Measurements from ENCODE around the gene TYW1B.
"Not testable (repeated sequence)": the region's sequence is repeated elsewhere in the genome, so short reads cannot be mapped to it uniquely, and the experiment has no call there.

DNA sequence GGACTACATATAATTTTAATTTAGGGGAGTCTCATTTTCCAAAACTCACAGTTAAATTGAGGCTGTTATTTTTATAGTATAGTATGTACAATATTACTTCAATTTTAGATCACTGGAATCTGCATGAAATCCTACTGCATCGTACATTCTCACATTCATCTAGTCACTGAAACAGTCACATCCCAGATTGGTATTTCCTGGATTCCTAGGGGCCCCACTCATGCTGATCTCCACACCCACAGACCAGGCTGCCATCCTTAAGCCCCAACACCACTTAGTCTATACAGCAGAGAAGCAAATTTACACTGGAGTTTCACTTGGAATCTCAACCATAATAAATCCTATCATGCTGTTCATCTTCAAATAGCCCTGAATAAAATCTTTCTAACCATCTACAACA is 26.4 kb downstream of the TYW1B start:
- TF ChIP-seq, protein P1, sequence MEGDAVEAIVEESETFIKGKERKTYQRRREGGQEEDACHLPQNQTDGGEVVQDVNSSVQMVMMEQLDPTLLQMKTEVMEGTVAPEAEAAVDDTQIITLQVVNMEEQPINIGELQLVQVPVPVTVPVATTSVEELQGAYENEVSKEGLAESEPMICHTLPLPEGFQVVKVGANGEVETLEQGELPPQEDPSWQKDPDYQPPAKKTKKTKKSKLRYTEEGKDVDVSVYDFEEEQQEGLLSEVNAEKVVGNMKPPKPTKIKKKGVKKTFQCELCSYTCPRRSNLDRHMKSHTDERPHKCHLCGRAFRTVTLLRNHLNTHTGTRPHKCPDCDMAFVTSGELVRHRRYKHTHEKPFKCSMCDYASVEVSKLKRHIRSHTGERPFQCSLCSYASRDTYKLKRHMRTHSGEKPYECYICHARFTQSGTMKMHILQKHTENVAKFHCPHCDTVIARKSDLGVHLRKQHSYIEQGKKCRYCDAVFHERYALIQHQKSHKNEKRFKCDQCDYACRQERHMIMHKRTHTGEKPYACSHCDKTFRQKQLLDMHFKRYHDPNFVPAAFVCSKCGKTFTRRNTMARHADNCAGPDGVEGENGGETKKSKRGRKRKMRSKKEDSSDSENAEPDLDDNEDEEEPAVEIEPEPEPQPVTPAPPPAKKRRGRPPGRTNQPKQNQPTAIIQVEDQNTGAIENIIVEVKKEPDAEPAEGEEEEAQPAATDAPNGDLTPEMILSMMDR (IDR thresholded peaks at IDR 0.05), result not testable (repeated sequence)
- TF ChIP-seq POLR2AphosphoS5, POLR2A (IDR thresholded peaks at IDR 0.05): not testable (repeated sequence)
